ENCODE data around the gene SLIT3. TPM values are rescaled to one million over a fixed set of nuclear protein-coding genes. Genes with fewer than 3 reads are reported as not detected.

SLIT3 gene
- total and polyA plus RNA-seq, 9 of the 15 experiments (the other 6 are each of a cell fraction or from before 2014, with no cell fraction given) = 0.01 to 0.04 TPM; not detected in 7

DNA sequence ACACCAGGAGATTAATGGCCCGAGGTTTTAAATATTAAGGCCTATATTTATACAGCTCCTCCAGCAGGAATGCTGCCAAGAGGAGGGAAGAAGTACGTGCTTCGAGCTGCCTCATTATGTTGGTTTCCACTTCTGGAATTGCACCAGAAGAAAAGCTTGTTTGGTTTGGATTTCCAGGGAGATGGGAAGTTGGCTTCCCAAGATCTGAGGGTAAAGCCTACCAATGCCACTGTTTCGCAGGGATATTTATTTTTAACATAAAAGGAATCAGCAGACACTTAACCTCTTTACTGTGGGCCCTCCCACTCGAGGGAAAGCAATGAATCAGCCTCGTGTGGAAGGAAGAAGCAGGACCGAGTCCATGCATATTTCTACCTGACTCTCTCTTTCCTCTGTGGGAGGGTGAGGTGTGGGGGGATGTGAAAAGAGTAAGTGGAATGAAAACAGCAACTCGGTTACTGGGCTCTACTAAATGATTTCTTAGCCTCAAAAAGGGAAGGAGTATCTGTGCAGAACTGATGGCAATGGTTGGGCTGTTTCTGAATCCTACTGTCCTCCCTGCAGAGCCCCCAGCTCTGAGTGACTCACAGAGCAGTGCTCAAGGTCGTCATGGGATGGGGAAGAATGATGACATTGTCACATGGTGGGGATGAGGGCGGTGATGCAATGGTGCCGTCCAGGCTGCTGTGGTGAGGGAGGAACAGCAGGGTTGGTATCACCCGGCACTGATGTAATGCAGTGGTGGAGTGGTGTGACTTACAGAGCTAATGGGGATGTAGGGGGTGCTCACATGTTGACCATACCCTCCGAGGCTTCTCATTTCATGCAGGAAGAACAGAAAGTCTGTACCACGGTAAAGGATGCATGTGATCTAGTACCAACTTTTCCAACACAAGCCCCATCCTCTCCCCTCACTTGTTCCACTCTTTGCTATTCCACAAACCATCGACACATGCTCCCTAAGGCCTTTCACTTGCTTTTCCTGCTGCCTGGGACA lies 506.8 kb downstream of the SLIT3 start (continued):
- TF ChIP-seq, protein P1, sequence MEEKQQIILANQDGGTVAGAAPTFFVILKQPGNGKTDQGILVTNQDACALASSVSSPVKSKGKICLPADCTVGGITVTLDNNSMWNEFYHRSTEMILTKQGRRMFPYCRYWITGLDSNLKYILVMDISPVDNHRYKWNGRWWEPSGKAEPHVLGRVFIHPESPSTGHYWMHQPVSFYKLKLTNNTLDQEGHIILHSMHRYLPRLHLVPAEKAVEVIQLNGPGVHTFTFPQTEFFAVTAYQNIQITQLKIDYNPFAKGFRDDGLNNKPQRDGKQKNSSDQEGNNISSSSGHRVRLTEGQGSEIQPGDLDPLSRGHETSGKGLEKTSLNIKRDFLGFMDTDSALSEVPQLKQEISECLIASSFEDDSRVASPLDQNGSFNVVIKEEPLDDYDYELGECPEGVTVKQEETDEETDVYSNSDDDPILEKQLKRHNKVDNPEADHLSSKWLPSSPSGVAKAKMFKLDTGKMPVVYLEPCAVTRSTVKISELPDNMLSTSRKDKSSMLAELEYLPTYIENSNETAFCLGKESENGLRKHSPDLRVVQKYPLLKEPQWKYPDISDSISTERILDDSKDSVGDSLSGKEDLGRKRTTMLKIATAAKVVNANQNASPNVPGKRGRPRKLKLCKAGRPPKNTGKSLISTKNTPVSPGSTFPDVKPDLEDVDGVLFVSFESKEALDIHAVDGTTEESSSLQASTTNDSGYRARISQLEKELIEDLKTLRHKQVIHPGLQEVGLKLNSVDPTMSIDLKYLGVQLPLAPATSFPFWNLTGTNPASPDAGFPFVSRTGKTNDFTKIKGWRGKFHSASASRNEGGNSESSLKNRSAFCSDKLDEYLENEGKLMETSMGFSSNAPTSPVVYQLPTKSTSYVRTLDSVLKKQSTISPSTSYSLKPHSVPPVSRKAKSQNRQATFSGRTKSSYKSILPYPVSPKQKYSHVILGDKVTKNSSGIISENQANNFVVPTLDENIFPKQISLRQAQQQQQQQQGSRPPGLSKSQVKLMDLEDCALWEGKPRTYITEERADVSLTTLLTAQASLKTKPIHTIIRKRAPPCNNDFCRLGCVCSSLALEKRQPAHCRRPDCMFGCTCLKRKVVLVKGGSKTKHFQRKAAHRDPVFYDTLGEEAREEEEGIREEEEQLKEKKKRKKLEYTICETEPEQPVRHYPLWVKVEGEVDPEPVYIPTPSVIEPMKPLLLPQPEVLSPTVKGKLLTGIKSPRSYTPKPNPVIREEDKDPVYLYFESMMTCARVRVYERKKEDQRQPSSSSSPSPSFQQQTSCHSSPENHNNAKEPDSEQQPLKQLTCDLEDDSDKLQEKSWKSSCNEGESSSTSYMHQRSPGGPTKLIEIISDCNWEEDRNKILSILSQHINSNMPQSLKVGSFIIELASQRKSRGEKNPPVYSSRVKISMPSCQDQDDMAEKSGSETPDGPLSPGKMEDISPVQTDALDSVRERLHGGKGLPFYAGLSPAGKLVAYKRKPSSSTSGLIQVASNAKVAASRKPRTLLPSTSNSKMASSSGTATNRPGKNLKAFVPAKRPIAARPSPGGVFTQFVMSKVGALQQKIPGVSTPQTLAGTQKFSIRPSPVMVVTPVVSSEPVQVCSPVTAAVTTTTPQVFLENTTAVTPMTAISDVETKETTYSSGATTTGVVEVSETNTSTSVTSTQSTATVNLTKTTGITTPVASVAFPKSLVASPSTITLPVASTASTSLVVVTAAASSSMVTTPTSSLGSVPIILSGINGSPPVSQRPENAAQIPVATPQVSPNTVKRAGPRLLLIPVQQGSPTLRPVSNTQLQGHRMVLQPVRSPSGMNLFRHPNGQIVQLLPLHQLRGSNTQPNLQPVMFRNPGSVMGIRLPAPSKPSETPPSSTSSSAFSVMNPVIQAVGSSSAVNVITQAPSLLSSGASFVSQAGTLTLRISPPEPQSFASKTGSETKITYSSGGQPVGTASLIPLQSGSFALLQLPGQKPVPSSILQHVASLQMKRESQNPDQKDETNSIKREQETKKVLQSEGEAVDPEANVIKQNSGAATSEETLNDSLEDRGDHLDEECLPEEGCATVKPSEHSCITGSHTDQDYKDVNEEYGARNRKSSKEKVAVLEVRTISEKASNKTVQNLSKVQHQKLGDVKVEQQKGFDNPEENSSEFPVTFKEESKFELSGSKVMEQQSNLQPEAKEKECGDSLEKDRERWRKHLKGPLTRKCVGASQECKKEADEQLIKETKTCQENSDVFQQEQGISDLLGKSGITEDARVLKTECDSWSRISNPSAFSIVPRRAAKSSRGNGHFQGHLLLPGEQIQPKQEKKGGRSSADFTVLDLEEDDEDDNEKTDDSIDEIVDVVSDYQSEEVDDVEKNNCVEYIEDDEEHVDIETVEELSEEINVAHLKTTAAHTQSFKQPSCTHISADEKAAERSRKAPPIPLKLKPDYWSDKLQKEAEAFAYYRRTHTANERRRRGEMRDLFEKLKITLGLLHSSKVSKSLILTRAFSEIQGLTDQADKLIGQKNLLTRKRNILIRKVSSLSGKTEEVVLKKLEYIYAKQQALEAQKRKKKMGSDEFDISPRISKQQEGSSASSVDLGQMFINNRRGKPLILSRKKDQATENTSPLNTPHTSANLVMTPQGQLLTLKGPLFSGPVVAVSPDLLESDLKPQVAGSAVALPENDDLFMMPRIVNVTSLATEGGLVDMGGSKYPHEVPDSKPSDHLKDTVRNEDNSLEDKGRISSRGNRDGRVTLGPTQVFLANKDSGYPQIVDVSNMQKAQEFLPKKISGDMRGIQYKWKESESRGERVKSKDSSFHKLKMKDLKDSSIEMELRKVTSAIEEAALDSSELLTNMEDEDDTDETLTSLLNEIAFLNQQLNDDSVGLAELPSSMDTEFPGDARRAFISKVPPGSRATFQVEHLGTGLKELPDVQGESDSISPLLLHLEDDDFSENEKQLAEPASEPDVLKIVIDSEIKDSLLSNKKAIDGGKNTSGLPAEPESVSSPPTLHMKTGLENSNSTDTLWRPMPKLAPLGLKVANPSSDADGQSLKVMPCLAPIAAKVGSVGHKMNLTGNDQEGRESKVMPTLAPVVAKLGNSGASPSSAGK (IDR thresholded peaks at IDR 0.05) = peak; percentile 32
- TF ChIP-seq FOSL1 (tag; conservative IDR thresholded peaks at IDR 0.05) (peak; percentile 74), CTBP1 (IDR thresholded peaks at IDR 0.05; ENCODE audit: borderline replicate concordance) (no peak), SIN3B (IDR thresholded peaks at IDR 0.05; ENCODE audit: low read depth) (no peak), KLF1 (tag; IDR thresholded peaks at IDR 0.05) (no peak), NR3C1 (CRISPR knock-in tag; IDR thresholded peaks at IDR 0.05) (no peak), EGR1 (conservative IDR thresholded peaks at IDR 0.05) (no peak)
- TF ChIP-seq, protein P2, sequence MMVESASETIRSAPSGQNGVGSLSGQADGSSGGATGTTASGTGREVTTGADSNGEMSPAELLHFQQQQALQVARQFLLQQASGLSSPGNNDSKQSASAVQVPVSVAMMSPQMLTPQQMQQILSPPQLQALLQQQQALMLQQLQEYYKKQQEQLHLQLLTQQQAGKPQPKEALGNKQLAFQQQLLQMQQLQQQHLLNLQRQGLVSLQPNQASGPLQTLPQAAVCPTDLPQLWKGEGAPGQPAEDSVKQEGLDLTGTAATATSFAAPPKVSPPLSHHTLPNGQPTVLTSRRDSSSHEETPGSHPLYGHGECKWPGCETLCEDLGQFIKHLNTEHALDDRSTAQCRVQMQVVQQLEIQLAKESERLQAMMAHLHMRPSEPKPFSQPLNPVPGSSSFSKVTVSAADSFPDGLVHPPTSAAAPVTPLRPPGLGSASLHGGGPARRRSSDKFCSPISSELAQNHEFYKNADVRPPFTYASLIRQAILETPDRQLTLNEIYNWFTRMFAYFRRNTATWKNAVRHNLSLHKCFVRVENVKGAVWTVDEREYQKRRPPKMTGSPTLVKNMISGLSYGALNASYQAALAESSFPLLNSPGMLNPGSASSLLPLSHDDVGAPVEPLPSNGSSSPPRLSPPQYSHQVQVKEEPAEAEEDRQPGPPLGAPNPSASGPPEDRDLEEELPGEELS (CRISPR knock-in tag; IDR thresholded peaks at IDR 0.05; ENCODE audit: borderline replicate concordance) = no peak
- TF ChIP-seq, protein P3, sequence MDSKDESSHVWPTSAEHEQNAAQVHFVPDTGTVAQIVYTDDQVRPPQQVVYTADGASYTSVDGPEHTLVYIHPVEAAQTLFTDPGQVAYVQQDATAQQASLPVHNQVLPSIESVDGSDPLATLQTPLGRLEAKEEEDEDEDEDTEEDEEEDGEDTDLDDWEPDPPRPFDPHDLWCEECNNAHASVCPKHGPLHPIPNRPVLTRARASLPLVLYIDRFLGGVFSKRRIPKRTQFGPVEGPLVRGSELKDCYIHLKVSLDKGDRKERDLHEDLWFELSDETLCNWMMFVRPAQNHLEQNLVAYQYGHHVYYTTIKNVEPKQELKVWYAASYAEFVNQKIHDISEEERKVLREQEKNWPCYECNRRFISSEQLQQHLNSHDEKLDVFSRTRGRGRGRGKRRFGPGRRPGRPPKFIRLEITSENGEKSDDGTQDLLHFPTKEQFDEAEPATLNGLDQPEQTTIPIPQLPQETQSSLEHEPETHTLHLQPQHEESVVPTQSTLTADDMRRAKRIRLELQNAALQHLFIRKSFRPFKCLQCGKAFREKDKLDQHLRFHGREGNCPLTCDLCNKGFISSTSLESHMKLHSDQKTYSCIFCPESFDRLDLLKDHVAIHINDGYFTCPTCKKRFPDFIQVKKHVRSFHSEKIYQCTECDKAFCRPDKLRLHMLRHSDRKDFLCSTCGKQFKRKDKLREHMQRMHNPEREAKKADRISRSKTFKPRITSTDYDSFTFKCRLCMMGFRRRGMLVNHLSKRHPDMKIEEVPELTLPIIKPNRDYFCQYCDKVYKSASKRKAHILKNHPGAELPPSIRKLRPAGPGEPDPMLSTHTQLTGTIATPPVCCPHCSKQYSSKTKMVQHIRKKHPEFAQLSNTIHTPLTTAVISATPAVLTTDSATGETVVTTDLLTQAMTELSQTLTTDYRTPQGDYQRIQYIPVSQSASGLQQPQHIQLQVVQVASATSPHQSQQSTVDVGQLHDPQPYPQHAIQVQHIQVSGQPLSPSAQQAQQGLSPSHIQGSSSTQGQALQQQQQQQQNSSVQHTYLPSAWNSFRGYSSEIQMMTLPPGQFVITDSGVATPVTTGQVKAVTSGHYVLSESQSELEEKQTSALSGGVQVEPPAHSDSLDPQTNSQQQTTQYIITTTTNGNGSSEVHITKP (IDR thresholded peaks at IDR 0.05; ENCODE audit: partially characterized antibody) = peak; percentile 75
